Natural killer cell (primary cell): ENCODE results near the gene GNB5. TPM values are rescaled to one million over a fixed set of nuclear protein-coding genes. Genes with fewer than 3 reads are reported as not detected.

Experiments
- ATAC-seq, 3 donors: fragments of 150-1000 bp in 2 of 3; fragments of 200-7000 bp in 1 of 3; cut with Tn5 transposase; 1 replicate in 1 of 3; 2 replicates in 2 of 3; pipeline ENCODE4 v1.10.0; 2021; ENCODE audit warnings: mild to moderate bottlenecking in 2 of 3, moderate library complexity in 2 of 3
- DNase-seq, 2 donors: peaks; one replicate each; pipeline versions ENCODE4 v3.0.0 to v3.0.0-alpha.2; 2013 to 2021; ENCODE audit warnings: mixed read lengths in 1 of 2
- H3K27ac ChIP-seq: one replicate; pipeline ENCODE4 v1.5.1; 2013; ENCODE audit warnings: mild to moderate bottlenecking, low read length
- H3K27me3 ChIP-seq: one replicate; pipeline ENCODE4 v1.6.1; 2013; ENCODE audit warnings: low read length; ENCODE audit not compliant: control insufficient read depth, insufficient read depth
- H3K36me3 ChIP-seq: one replicate; pipeline ENCODE4 v1.6.1; 2013; ENCODE audit warnings: low read length; ENCODE audit not compliant: control insufficient read depth, insufficient read depth
- H3K4me1 ChIP-seq: one replicate; pipeline ENCODE4 v1.6.1; 2013; ENCODE audit warnings: low read length; ENCODE audit not compliant: control insufficient read depth, insufficient read depth
- H3K4me3 ChIP-seq: one replicate; pipeline ENCODE4 v1.5.1; 2013; ENCODE audit warnings: low read length
- H3K9me3 ChIP-seq: one replicate; pipeline ENCODE4 v1.6.1; 2013; ENCODE audit warnings: low read length; ENCODE audit not compliant: control insufficient read depth, insufficient read depth
- H3K27ac Mint-ChIP-seq, 2 donors: one replicate each; pipeline ENCODE4 v1.8.0; 2022; ENCODE audit warnings: mild to moderate bottlenecking in 2 of 2, mixed read lengths in 2 of 2, moderate library complexity in 1 of 2
- H3K27me3 Mint-ChIP-seq, 2 donors: one replicate each; pipeline ENCODE4 v1.8.0; 2022; ENCODE audit warnings: low read depth in 2 of 2, mixed read lengths in 2 of 2
- H3K36me3 Mint-ChIP-seq: one replicate; pipeline ENCODE4 v1.8.0; 2022; ENCODE audit warnings: mixed read lengths
- H3K4me1 Mint-ChIP-seq, 2 donors: one replicate each; pipeline ENCODE4 v1.8.0; 2022; ENCODE audit warnings: mixed read lengths in 2 of 2
- H3K4me3 Mint-ChIP-seq: one replicate; pipeline ENCODE4 v1.8.0; 2022; ENCODE audit warnings: mild to moderate bottlenecking, moderate library complexity, mixed read lengths
- H3K9me3 Mint-ChIP-seq, 2 donors: one replicate each; pipeline ENCODE4 v1.8.0; 2022; ENCODE audit warnings: mixed read lengths in 2 of 2
- CTCF ChIP-seq: fragments of 200-600 bp; IDR thresholded peaks from one replicate; pipeline ENCODE4 v1.8.0; 2022; ENCODE audit warnings: antibody characterized with exemption
- WGBS: methylation state at CpG from one replicate; pipeline ENCODE4 v1.1.7; 2013; ENCODE audit warnings: missing lambda C conversion rate; ENCODE audit not compliant: insufficient coverage; 5-methylcytosine and 5-hydroxymethylcytosine counted together
- intact Hi-C: fragments of 100-400 bp; cut with micrococcal nuclease; formaldehyde crosslinking; loops from one replicate; pipeline ENCODE4 v1.14.2; 2022
- total RNA-seq, 4 donors: library from RNA; stranded (reverse); fragments of 120-200 nt in 1 of 4; gene quantifications; one replicate each; pipeline versions ENCODE4 v1.2.3 to v1.2.4, GENCODE V29; 2013 to 2022

The GNB5 gene
- total RNA-seq, 3 donors from 2014 or later (not counting 1 experiment from before 2014, with no cell fraction given), result 22.5 to 31.3 (median 23.0) TPM

GRCh38 chr15:52139599-52140462 is 51.4 kb downstream of the GNB5 start:
- H3K9me3 Mint-ChIP-seq, result no peaks in the 10 kb centered on the region
- no peak overlapping the region for H3K27ac Mint-ChIP-seq
- intact Hi-C loops, result loop anchor here (5.0 kb wide), 1 partner anchor 158 kb away; no protein-coding TSS in a partner anchor
- Histone ChIP-seq H3K27me3 (no peaks in the 10 kb centered on the region), H3K4me3 (no peak overlapping the region), H3K9me3 (no peaks in the 10 kb centered on the region), H3K27ac (no peak overlapping the region), H3K36me3 (peaks cover 18% of the 10 kb centered on the region), H3K4me1 (peaks cover 21% of the 10 kb centered on the region)
- TF ChIP-seq CTCF, result peak; percentile 74
- ATAC-seq (peak; percentile 47 to 59 (median 53)), DNase-seq (peak; percentile 52 to 77)
- 65% methylated on average over 17 of the region's 17 CpGs for WGBS
- H3K4me1 Mint-ChIP-seq, result peaks cover 8 to 24% of the 10 kb centered on the region in 2 donors
- no peaks in the 10 kb centered on the region for H3K27me3 Mint-ChIP-seq
- H3K36me3 Mint-ChIP-seq, result no peaks in the 10 kb centered on the region
- H3K4me3 Mint-ChIP-seq, result no peak overlapping the region

GRCh38 chr15:52137432-52138357 is 53.5 kb downstream of the GNB5 start:
- DNase-seq (no peak), ATAC-seq (peak in 2 of 3 donors; percentile 39 to 68)
- Histone ChIP-seq H3K4me3 (no peak overlapping the region), H3K27ac (no peak overlapping the region), H3K27me3 (no peaks in the 10 kb centered on the region), H3K4me1 (peaks cover 21% of the 10 kb centered on the region), H3K9me3 (no peaks in the 10 kb centered on the region), H3K36me3 (peaks cover 19% of the 10 kb centered on the region)
- Mint-ChIP-seq H3K36me3 (no peaks in the 10 kb centered on the region), H3K9me3 (no peaks in the 10 kb centered on the region), H3K27me3 (no peaks in the 10 kb centered on the region), H3K27ac (no peak overlapping the region), H3K4me3 (no peak overlapping the region), H3K4me1 (peaks cover 8 to 24% of the 10 kb centered on the region in 2 donors)
- WGBS, result 83% methylated on average over 12 of the region's 12 CpGs
- intact Hi-C loops, result no loop called here
- no peak for TF ChIP-seq CTCF

GRCh38 chr15:52136442-52136980 is 54.7 kb downstream of the GNB5 start:
- H3K9me3 Mint-ChIP-seq, result no peaks in the 10 kb centered on the region
- H3K27ac ChIP-seq, result no peak overlapping the region
- no peaks in the 10 kb centered on the region for H3K9me3 ChIP-seq
- no peak overlapping the region for H3K4me3 ChIP-seq
- ATAC-seq, result no peak
- no peak overlapping the region for H3K4me3 Mint-ChIP-seq
- 85% methylated on average over 6 of the region's 6 CpGs for WGBS
- H3K27me3 ChIP-seq, result no peaks in the 10 kb centered on the region
- no peaks in the 10 kb centered on the region for H3K36me3 Mint-ChIP-seq
- DNase-seq, result no peak
- intact Hi-C loops, result no loop called here
- H3K27ac Mint-ChIP-seq, result peak overlapping the region in 1 of 2 donors; percentile 71
- no peak for TF ChIP-seq CTCF
- H3K4me1 ChIP-seq, result peaks cover 21% of the 10 kb centered on the region
- peaks cover 8 to 24% of the 10 kb centered on the region in 2 donors for H3K4me1 Mint-ChIP-seq
- H3K27me3 Mint-ChIP-seq, result no peaks in the 10 kb centered on the region
- peaks cover 22% of the 10 kb centered on the region for H3K36me3 ChIP-seq
